Osteocyte (in vitro differentiated cells): ENCODE data around the gene TMOD4. TPM values are rescaled to one million over a fixed set of nuclear protein-coding genes. Genes with fewer than 3 reads are reported as not detected.
A peak's percentile ranks its signal among the peaks of the same experiment; 100 is the strongest.

ENCODE experiments used
- DNase-seq: peaks from one replicate; pipeline ENCODE4 v3.0.0; 2021; ENCODE audit warnings: mixed read lengths; ENCODE audit not compliant: unreplicated experiment; ENCODE audit errors: extremely low spot score
- H3K27ac Mint-ChIP-seq: one replicate; pipeline ENCODE4 v1.8.0; 2021; ENCODE audit warnings: mild to moderate bottlenecking, mixed read lengths; ENCODE audit not compliant: unreplicated experiment
- H3K27me3 Mint-ChIP-seq: one replicate; pipeline ENCODE4 v1.8.0; 2021; ENCODE audit warnings: mixed read lengths; ENCODE audit not compliant: unreplicated experiment
- H3K36me3 Mint-ChIP-seq: one replicate; pipeline ENCODE4 v1.8.0; 2021; ENCODE audit warnings: mixed read lengths; ENCODE audit not compliant: unreplicated experiment
- H3K4me1 Mint-ChIP-seq: one replicate; pipeline ENCODE4 v1.8.0; 2021; ENCODE audit warnings: mixed read lengths; ENCODE audit not compliant: unreplicated experiment
- H3K4me3 Mint-ChIP-seq: one replicate; pipeline ENCODE4 v1.8.0; 2021; ENCODE audit warnings: mild to moderate bottlenecking, moderate library complexity, mixed read lengths; ENCODE audit not compliant: unreplicated experiment
- H3K9me3 Mint-ChIP-seq: one replicate; pipeline ENCODE4 v1.8.0; 2021; ENCODE audit warnings: mixed read lengths; ENCODE audit not compliant: unreplicated experiment
- CTCF ChIP-seq: fragments of 200-600 bp; sonication (generic); IDR thresholded peaks from 2 replicates; pipeline ENCODE4 v1.5.0; 2021; ENCODE audit warnings: antibody characterized with exemption, mild to moderate bottlenecking, moderate library complexity
- long read RNA-seq: library from polyadenylated mRNA; unstranded; transcript quantifications from one replicate; pipeline ENCODE4 v2.0.0, GENCODE V29; 2021
- total RNA-seq: library from RNA; stranded (reverse); gene quantifications from 2 replicates; pipeline ENCODE4 v1.2.1, GENCODE V29; 2021

The TMOD4 gene
- total RNA-seq, result 2.8 TPM in 1 of 2 replicates, not detected in the other
- long read RNA-seq, result 0 reads

- Mint-ChIP-seq H3K4me1 (no peaks in the 10 kb centered on the region), H3K36me3 (peaks cover 35% of the 10 kb centered on the region), H3K27me3 (no peaks in the 10 kb centered on the region), H3K9me3 (no peaks in the 10 kb centered on the region), H3K4me3 (no peak within 1 kb of the TSS), H3K27ac (no peak within 1 kb of the TSS)
- no peak for DNase-seq
- peak; percentile 54 for TF ChIP-seq CTCF
Measured at GRCh38 chr1:151175863-151176262, at the start of gene TMOD4. TMOD4 (minus strand) TSS chr1:151175981; CDS start chr1:151174875, 1,106 bp downstream.

GRCh38 chr1:151222130-151222529, 46.3 kb upstream of the TMOD4 start:
- Mint-ChIP-seq H3K27me3 (no peaks in the 10 kb centered on the region), H3K4me1 (peaks cover 3% of the 10 kb centered on the region), H3K27ac (no peak overlapping the region), H3K36me3 (peaks cover 18% of the 10 kb centered on the region), H3K9me3 (no peaks in the 10 kb centered on the region), H3K4me3 (no peak overlapping the region)
- DNase-seq, result no peak
- TF ChIP-seq CTCF, result no peak

GRCh38 chr1:151221616-151222015, 45.8 kb upstream of the TMOD4 start:
- peaks cover 4% of the 10 kb centered on the region for H3K4me1 Mint-ChIP-seq
- no peak for DNase-seq
- H3K9me3 Mint-ChIP-seq, result no peaks in the 10 kb centered on the region
- no peak overlapping the region for H3K27ac Mint-ChIP-seq
- no peak overlapping the region for H3K4me3 Mint-ChIP-seq
- no peak for TF ChIP-seq CTCF
- H3K27me3 Mint-ChIP-seq, result no peaks in the 10 kb centered on the region
- peaks cover 16% of the 10 kb centered on the region for H3K36me3 Mint-ChIP-seq

GRCh38 chr1:151213560-151213959, 37.8 kb upstream of the TMOD4 start:
- H3K27me3 Mint-ChIP-seq, result no peaks in the 10 kb centered on the region
- no peak for DNase-seq
- no peak overlapping the region for H3K4me3 Mint-ChIP-seq
- peaks cover 10% of the 10 kb centered on the region for H3K4me1 Mint-ChIP-seq
- H3K27ac Mint-ChIP-seq, result peak overlapping the region; percentile 57
- no peak for TF ChIP-seq CTCF
- no peaks in the 10 kb centered on the region for H3K9me3 Mint-ChIP-seq
- H3K36me3 Mint-ChIP-seq, result peaks cover 22% of the 10 kb centered on the region

DNA sequence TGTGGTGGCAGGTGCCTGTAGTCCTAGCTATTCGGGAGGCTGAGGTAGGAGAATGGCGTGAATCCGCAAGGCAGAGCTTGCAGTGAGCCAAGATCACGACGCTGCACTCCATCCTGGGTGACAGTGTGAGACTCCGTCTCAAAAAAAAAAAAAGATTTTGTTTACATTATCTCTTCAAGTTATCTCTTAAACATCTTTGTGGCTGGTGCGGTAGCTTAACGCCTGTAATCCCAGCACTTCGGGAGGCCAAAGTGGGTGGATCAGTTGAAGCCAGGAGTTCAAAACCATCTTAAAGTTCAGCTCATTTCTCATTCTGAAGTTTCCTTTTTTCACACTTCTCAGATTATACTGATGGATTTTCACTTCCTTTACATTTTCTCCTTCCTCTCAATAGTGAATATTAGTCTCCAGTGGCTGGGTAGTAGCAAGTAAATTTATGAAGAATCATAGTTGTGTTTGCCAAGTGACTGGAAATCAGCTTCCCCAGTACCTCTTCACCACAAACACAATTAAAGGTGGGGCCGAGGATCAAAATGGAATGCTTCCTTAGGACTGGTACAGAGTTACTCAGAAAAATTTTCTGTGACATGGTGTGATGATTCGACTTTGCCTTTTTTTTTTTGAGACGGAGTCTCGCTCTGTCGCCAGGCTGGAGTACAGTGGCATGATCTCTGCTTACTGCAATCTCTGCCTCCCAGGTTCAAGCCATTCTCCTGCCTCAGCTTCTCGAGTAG, 36.4 kb upstream of the TMOD4 start:
- Mint-ChIP-seq H3K27me3 (no peaks in the 10 kb centered on the region), H3K4me1 (peaks cover 9% of the 10 kb centered on the region), H3K9me3 (no peaks in the 10 kb centered on the region), H3K4me3 (no peak overlapping the region), H3K36me3 (peaks cover 23% of the 10 kb centered on the region), H3K27ac (peak overlapping the region; percentile 73)
- DNase-seq, result no peak
- no peak for TF ChIP-seq CTCF
